Peyer's patch (tissue), 4 donors: ENCODE data around the gene ASB6.

ENCODE experiments used
- POLR2A ChIP-seq, 2 donors: fragments of 450-650 bp; IDR thresholded peaks; one replicate each; pipeline ENCODE4 v1.5.1; 2017; ENCODE audit warnings: antibody characterized with exemption in 2 of 2, mild to moderate bottlenecking in 2 of 2, moderate library complexity in 2 of 2
- TF ChIP-seq, protein P1 (sequence below), 6 experiments: fragments of 450-650 bp in 4 of 6; fragments of 200-600 bp in 2 of 6; sonication (generic) in 1 of 6; IDR thresholded peaks; one replicate each; pipeline ENCODE4 v1.5.1; 2017 to 2019; ENCODE audit warnings: antibody characterized with exemption in 6 of 6, mild to moderate bottlenecking in 3 of 6, moderate library complexity in 1 of 6

DNA sequence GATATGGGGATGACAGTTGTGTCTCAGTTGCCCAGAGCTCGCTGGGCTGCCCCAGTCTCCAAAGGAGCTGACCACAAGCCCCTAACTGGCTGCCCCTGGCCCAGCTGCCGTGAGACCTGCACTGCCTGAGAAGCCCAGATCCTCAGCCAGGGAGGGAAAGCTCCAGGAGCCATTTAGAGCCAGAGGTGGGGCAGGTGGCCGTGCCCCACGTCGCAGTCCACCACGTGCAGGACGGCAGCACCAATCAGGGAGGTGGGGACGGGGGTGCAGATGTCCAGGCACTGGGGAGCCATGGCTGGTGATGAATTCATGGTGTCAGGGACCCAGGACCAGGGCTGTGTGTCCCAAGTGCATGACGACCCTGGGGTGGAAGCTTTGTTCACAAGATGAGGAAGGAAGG lies 36.9 kb upstream of the ASB6 start:
- TF ChIP-seq, protein P1, sequence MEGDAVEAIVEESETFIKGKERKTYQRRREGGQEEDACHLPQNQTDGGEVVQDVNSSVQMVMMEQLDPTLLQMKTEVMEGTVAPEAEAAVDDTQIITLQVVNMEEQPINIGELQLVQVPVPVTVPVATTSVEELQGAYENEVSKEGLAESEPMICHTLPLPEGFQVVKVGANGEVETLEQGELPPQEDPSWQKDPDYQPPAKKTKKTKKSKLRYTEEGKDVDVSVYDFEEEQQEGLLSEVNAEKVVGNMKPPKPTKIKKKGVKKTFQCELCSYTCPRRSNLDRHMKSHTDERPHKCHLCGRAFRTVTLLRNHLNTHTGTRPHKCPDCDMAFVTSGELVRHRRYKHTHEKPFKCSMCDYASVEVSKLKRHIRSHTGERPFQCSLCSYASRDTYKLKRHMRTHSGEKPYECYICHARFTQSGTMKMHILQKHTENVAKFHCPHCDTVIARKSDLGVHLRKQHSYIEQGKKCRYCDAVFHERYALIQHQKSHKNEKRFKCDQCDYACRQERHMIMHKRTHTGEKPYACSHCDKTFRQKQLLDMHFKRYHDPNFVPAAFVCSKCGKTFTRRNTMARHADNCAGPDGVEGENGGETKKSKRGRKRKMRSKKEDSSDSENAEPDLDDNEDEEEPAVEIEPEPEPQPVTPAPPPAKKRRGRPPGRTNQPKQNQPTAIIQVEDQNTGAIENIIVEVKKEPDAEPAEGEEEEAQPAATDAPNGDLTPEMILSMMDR (IDR thresholded peaks at IDR 0.05): no peak
- no peak for TF ChIP-seq POLR2A (IDR thresholded peaks at IDR 0.05)
